PC-3 (cell line): Measurements from ENCODE around the gene GCG.

Source experiments
- EZH2 ChIP-seq: fragments of 300-600 bp; sonication (generic); IDR thresholded peaks from one replicate; pipeline ENCODE4 v1.6.1; 2017; ENCODE audit warnings: antibody characterized with exemption, mild to moderate bottlenecking, low read length; ENCODE audit not compliant: unreplicated experiment
- TF ChIP-seq, protein P1 (sequence below): fragments of 300-600 bp; sonication (generic); conservative IDR thresholded peaks from 2 replicates; pipeline ENCODE4 v1.5.1; 2017; ENCODE audit warnings: antibody characterized with exemption, low read depth, mild to moderate bottlenecking, low read length

DNA sequence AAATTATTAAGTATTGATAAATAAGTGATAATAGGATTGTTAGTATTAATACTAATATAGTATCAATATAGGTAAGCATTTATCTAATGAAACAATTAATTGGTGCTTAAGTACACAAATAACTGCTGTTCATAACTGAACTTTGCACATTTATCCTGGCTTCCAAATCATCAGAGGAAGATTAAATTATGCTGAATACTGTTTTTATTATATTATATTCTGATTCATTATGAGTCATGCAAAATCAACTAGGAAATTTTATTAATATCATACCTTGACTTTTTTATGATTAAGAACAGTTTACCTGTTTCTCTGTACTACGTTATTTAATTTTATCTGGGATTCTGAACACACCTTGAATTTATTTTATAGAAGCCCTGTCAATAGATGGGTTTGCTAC is 48.6 kb upstream of the GCG start:
- TF ChIP-seq, protein P1, sequence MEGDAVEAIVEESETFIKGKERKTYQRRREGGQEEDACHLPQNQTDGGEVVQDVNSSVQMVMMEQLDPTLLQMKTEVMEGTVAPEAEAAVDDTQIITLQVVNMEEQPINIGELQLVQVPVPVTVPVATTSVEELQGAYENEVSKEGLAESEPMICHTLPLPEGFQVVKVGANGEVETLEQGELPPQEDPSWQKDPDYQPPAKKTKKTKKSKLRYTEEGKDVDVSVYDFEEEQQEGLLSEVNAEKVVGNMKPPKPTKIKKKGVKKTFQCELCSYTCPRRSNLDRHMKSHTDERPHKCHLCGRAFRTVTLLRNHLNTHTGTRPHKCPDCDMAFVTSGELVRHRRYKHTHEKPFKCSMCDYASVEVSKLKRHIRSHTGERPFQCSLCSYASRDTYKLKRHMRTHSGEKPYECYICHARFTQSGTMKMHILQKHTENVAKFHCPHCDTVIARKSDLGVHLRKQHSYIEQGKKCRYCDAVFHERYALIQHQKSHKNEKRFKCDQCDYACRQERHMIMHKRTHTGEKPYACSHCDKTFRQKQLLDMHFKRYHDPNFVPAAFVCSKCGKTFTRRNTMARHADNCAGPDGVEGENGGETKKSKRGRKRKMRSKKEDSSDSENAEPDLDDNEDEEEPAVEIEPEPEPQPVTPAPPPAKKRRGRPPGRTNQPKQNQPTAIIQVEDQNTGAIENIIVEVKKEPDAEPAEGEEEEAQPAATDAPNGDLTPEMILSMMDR = no peak
- no peak for TF ChIP-seq EZH2
